Fibroblast of mammary gland (primary cell): ENCODE data around the gene B9D2.

Experiments used
- DNase-seq: peaks from one replicate; pipeline ENCODE4 v3.0.0-alpha.2; 2010; ENCODE audit warnings: low read depth
- H3K4me3 ChIP-seq: 2 replicates; pipeline ENCODE4 v1.5.1; 2011; ENCODE audit warnings: low read depth, mild to moderate bottlenecking, low read length, moderate library complexity; ENCODE audit not compliant: control insufficient read depth
- TF ChIP-seq, protein P1 (sequence below): conservative IDR thresholded peaks from 2 replicates; pipeline ENCODE4 v1.5.1; 2011; ENCODE audit warnings: low read depth, low read length, inconsistent platforms; ENCODE audit not compliant: control insufficient read depth, insufficient read depth

B9D2 gene

DNA sequence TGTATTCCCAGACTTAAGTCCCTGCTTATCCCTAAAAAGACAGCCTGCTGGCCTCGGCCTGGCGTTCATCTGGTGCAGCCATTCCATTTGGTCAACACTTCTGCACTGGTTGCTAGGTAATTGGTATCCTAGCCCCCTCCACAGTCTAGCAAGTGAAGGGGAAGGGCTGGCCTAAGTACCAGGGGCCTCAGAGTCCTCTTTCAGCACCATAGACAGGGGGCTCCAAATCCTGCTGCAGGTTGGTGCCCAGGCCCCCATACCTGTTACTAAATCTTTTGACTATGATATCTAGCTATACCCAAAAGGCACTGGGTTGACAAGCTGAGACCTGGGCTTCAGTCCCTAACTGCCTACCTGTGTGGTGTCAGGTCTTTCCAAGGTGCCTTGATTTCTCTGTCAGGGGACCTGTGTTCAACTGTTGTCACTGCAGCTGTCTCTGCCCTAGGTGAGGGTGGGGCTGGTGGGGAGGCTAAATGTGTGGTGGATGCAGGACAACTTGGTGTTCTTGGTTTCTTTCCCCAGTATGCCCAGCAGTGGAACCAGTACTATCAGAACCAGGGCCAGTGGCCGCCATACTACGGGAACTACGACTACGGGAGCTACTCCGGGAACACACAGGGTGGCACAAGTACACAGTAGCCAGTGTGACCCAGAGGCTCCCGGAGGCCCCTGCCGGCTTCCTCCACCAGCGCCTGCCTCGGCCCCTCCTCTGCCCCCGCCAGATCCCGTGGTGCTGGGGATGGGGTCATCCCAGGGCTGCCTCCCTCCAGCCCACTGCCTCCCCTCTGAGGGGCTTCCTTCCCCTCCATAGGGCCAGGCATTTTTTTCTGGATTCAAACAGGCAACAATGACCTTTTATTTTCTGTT, 57.8 kb downstream of the B9D2 start:
- TF ChIP-seq, protein P1, sequence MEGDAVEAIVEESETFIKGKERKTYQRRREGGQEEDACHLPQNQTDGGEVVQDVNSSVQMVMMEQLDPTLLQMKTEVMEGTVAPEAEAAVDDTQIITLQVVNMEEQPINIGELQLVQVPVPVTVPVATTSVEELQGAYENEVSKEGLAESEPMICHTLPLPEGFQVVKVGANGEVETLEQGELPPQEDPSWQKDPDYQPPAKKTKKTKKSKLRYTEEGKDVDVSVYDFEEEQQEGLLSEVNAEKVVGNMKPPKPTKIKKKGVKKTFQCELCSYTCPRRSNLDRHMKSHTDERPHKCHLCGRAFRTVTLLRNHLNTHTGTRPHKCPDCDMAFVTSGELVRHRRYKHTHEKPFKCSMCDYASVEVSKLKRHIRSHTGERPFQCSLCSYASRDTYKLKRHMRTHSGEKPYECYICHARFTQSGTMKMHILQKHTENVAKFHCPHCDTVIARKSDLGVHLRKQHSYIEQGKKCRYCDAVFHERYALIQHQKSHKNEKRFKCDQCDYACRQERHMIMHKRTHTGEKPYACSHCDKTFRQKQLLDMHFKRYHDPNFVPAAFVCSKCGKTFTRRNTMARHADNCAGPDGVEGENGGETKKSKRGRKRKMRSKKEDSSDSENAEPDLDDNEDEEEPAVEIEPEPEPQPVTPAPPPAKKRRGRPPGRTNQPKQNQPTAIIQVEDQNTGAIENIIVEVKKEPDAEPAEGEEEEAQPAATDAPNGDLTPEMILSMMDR = no peak

DNA sequence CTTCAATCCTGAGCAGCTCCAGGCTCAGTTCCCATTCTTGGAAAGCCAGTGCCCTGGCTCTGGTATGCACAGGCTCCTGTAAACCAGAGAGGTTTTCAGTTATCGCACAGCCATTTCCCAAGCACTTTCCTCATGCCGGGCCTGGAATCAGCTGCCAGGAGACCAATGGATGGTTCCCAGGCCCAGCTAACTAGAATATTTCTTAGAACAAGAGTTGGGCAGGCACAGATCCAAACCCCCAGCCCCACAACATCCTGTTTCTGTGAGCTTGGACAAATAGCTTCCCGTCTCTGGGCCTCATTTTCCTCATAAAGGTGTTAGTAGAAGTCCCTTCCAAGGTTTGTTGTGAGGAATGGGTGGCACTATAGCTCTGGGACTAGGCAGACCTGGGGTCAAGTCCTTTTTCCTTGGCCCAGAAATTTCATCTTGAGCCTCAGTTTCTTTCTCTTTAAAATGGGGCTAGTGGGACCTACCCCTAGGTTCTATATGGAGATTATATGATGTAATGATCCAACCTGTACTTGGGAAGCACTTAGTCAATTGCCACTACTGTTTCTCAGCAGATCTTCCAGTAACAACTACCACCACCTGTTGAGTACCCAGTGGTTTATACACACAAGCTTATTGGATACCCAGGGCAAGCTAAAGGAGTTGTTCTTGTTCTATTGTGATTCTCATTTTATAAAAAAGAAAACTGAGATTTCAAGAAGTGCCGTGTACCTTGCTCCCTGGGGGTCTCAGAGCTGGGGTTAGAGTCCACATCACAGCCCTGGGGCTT, 59.1 kb downstream of the B9D2 start:
- no peak for DNase-seq
- no peak overlapping the region for H3K4me3 ChIP-seq
- TF ChIP-seq, protein P1 = no peak

More for the DNA sequence above, 57.8 kb downstream of the B9D2 start:
- H3K4me3 ChIP-seq = no peak overlapping the region
- no peak for DNase-seq
